Endothelial cell of umbilical vein (primary cell): ENCODE data around the gene UQCRC1. TPM values are rescaled to one million over a fixed set of nuclear protein-coding genes. Genes with fewer than 3 reads are reported as not detected.

Source experiments
- BruUV-seq: library from RNA; stranded (reverse); fragments of 400-500 nt; replicated peaks from 2 replicates; lab custom pipeline; 2021; lab: Mats Ljungman, UMichigan
- CTCF ChIA-PET: fragments of 300-600, 350-600 bp; sonication (Branson Sonifier 250); formaldehyde crosslinking; loops from one replicate; lab custom pipeline; 2021; ENCODE audit warnings: antibody characterized with exemption, inconsistent platforms; lab: Charles Lee
- POLR2A ChIA-PET: fragments of 300-600, 350-600 bp; sonication (Branson Sonifier 250); formaldehyde crosslinking; loops from one replicate; lab custom pipeline; 2021; ENCODE audit warnings: antibody characterized with exemption, inconsistent platforms; lab: Charles Lee
- DNase-seq: peaks from one replicate; pipeline ENCODE4 v3.0.0-alpha.2; 2011; ENCODE audit warnings: low read depth, low spot score
- FAIRE-seq: peaks from 2 replicates; lab custom pipeline; 2011; peaks lifted over from hg19 to GRCh38; lab: Jason Lieb, UNC
- H2AFZ ChIP-seq: 2 replicates; pipeline ENCODE4 v1.6.0; 2012; ENCODE audit warnings: low read depth, low read length, control low read depth, inconsistent platforms
- H3K27ac ChIP-seq: 2 replicates; pipeline ENCODE4 v1.5.1; 2011; ENCODE audit warnings: low read depth, mild to moderate bottlenecking, control low read depth, low read length, moderate library complexity; ENCODE audit not compliant: insufficient read depth
- H3K27me3 ChIP-seq, 2 experiments: 2 replicates each; pipeline versions ENCODE4 v1.6.0 to v1.6.1; 2011; ENCODE audit warnings: low read length in 2 of 2, mixed read lengths in 1 of 2; ENCODE audit not compliant: control insufficient read depth in 2 of 2, insufficient read depth in 2 of 2
- H3K36me3 ChIP-seq, 2 experiments: 2 replicates in 1 of 2; 3 replicates in 1 of 2; pipeline ENCODE4 v1.5.1; 2011; ENCODE audit warnings: low read length in 2 of 2, mild to moderate bottlenecking in 1 of 2, moderate library complexity in 1 of 2; ENCODE audit not compliant: control insufficient read depth in 2 of 2, insufficient read depth in 2 of 2; ENCODE audit errors: extremely low read depth in 1 of 2
- H3K4me1 ChIP-seq: 3 replicates; pipeline ENCODE4 v1.5.1; 2011; ENCODE audit warnings: mild to moderate bottlenecking, low read length; ENCODE audit not compliant: control insufficient read depth, insufficient read depth; ENCODE audit errors: extremely low read depth
- H3K4me2 ChIP-seq: 2 replicates; pipeline ENCODE4 v1.6.1; 2011; ENCODE audit warnings: low read length, control low read depth, mixed read lengths; ENCODE audit not compliant: insufficient read depth
- H3K4me3 ChIP-seq, 3 experiments: fragments of 200-600 bp in 1 of 3; sonication (generic), shearing (Covaris generic) in 1 of 3; replicated peaks in 1 of 3; 2 replicates each; pipeline ENCODE4 v1.5.1; 2011 to 2016; ENCODE audit warnings: control low read depth in 3 of 3, low read length in 3 of 3, mild to moderate bottlenecking in 2 of 3, inconsistent platforms in 1 of 3, low read depth in 1 of 3, moderate library complexity in 1 of 3; ENCODE audit not compliant: insufficient read depth in 1 of 3
- H3K79me2 ChIP-seq: 2 replicates; pipeline ENCODE4 v1.6.0; 2012; ENCODE audit warnings: low read length, inconsistent platforms; ENCODE audit not compliant: control insufficient read depth, insufficient read depth
- H3K9ac ChIP-seq: replicated peaks from 2 replicates; pipeline ENCODE3; 2011; ENCODE audit warnings: low read length, control low read depth; ENCODE audit not compliant: insufficient read depth; ENCODE audit errors: extremely low read depth
- H3K9me1 ChIP-seq: replicated peaks from 3 replicates; pipeline ENCODE4 v1.6.0; 2011; ENCODE audit warnings: mild to moderate bottlenecking, low read length; ENCODE audit not compliant: control insufficient read depth, insufficient read depth; ENCODE audit errors: extremely low read depth
- H3K9me3 ChIP-seq: replicated peaks from 2 replicates; pipeline ENCODE4 v1.5.1; 2012; ENCODE audit warnings: low read length, inconsistent platforms; ENCODE audit not compliant: control insufficient read depth, insufficient read depth
- H4K20me1 ChIP-seq: replicated peaks from 2 replicates; pipeline ENCODE3; 2011; ENCODE audit warnings: mild to moderate bottlenecking, low read length; ENCODE audit not compliant: control insufficient read depth, insufficient read depth; ENCODE audit errors: extremely low read depth
- CTCF ChIP-seq, 2 donors: IDR thresholded peaks; 1 replicate in 1 of 2; 2 replicates in 1 of 2; pipeline ENCODE4 v1.5.1; 2011; ENCODE audit warnings: low read length in 2 of 2, mild to moderate bottlenecking in 2 of 2, moderate library complexity in 2 of 2, control low read depth in 1 of 2, inconsistent platforms in 1 of 2, low read depth in 1 of 2; ENCODE audit not compliant: insufficient read depth in 1 of 2; ENCODE audit errors: extremely low read depth in 1 of 2
- EZH2 ChIP-seq: IDR thresholded peaks from 2 replicates; pipeline ENCODE4 v1.6.1; 2012; ENCODE audit warnings: borderline replicate concordance, low read depth, mild to moderate bottlenecking, moderate library complexity, low read length, inconsistent platforms; ENCODE audit not compliant: severe bottlenecking
- FOS ChIP-seq: IDR thresholded peaks from 2 replicates; pipeline ENCODE4 v1.6.1; 2011; ENCODE audit warnings: mild to moderate bottlenecking, low read length, moderate library complexity, borderline replicate concordance; ENCODE audit not compliant: insufficient read depth
- GATA2 ChIP-seq: IDR thresholded peaks from 2 replicates; pipeline ENCODE4 v1.7.0; 2011; ENCODE audit warnings: low read depth, mild to moderate bottlenecking, moderate library complexity, mixed read lengths, low read length; ENCODE audit not compliant: insufficient read length, insufficient read depth
- JUN ChIP-seq: IDR thresholded peaks from 2 replicates; pipeline ENCODE4 v1.6.1; 2011; ENCODE audit warnings: borderline replicate concordance, low read depth; ENCODE audit not compliant: insufficient read length, insufficient read depth
- MAX ChIP-seq: IDR thresholded peaks from 2 replicates; pipeline ENCODE4 v1.6.1; 2011; ENCODE audit not compliant: insufficient read depth, insufficient read length
- MYC ChIP-seq: IDR thresholded peaks from one replicate; pipeline ENCODE4 v1.6.1; 2011; ENCODE audit warnings: mild to moderate bottlenecking, low read depth, low read length
- POLR2A ChIP-seq: IDR thresholded peaks from 2 replicates; pipeline ENCODE4 v1.6.1; 2012; ENCODE audit warnings: low read depth, mild to moderate bottlenecking, control low read depth, low read length
- POLR2AphosphoS5 ChIP-seq: IDR thresholded peaks from 2 replicates; pipeline ENCODE4 v1.6.1; 2012; ENCODE audit warnings: low read depth, mild to moderate bottlenecking, control low read depth, low read length, moderate library complexity; ENCODE audit not compliant: insufficient read depth
- dilution Hi-C: fragments of 300-500 bp; cut with MboI; formaldehyde crosslinking; loops from one replicate; pipeline ENCODE4 v1.15.0; 2019; ENCODE audit warnings: low sequenced_read_pairs; ENCODE audit not compliant: extremely low pct_ligation_motif_present
- intact Hi-C: fragments of 100-400 bp; cut with micrococcal nuclease; formaldehyde crosslinking; loops from one replicate; pipeline ENCODE4 v1.10.0; 2022
- polyA plus RNA-seq, 4 experiments: library from polyadenylated mRNA; depleted of rRNA in 3 of 4; stranded (reverse) in 3 of 4; unstranded in 1 of 4; fragments of >200 nt; gene quantifications; 2 replicates each; pipeline versions ENCODE4 v1.2.1 to v1.2.3, GENCODE V29; 2011 to 2012; ENCODE audit warnings: missing spikeins in 1 of 4
- total RNA-seq: library from RNA; stranded (reverse); gene quantifications from 2 replicates; pipeline ENCODE4 v1.2.3, GENCODE V29; 2021

The UQCRC1 gene
- total and polyA plus RNA-seq, 2 donors (not counting 3 experiments of a cell fraction or from before 2014, with no cell fraction given): 184 to 427 TPM

GRCh38 chr3:48553361-48553760 is 56.1 kb downstream of the UQCRC1 start:
- Histone ChIP-seq H4K20me1 (no peaks in the 10 kb centered on the region), H3K27ac (no peak overlapping the region), H3K27me3 (no peaks in the 10 kb centered on the region), H3K9ac (no peak overlapping the region), H3K4me3 (no peak overlapping the region), H3K79me2 (no peaks in the 10 kb centered on the region), H3K9me1 (no peaks in the 10 kb centered on the region), H3K36me3 (no peaks in the 10 kb centered on the region), H3K4me2 (no peak overlapping the region), H3K4me1 (peaks cover 4% of the 10 kb centered on the region), H3K9me3 (no peaks in the 10 kb centered on the region), H2AFZ (no peak overlapping the region)
- ChIA-PET CTCF (interaction anchor here (1.3 to 6.0 kb wide), 4 partner anchors 11 to 153 kb away, joined by 5 to 63 read pairs (median 7); no protein-coding TSS in a partner anchor), POLR2A (interaction anchor here (0.6 kb wide), 1 partner anchor 97 kb away, joined by 3 read pairs; no protein-coding TSS in a partner anchor)
- no peak for FAIRE-seq
- no TSS peak for BruUV-seq
- intact Hi-C loops: no loop called here
- TF ChIP-seq POLR2AphosphoS5 (no peak), MYC (no peak), POLR2A (no peak), FOS (no peak), MAX (no peak), GATA2 (no peak), CTCF (IDR thresholded peaks at IDR 0.05; ENCODE audit: extremely low read depth in 1 of 2, insufficient read depth in 1 of 2, low read depth in 1 of 2, low read length in 2 of 2) (no peak), JUN (no peak), EZH2 (no peak)
- no peak for DNase-seq
- dilution Hi-C loops: no loop called here
